ENCODE measurements around the gene BCAT1. TPM values are rescaled to one million over a fixed set of nuclear protein-coding genes. Genes with fewer than 3 reads are reported as not detected.

BCAT1 gene
- total and polyA plus RNA-seq, 2 of the 8 experiments (the other 6 are each of a cell fraction or from before 2014, with no cell fraction given), result 19.7 to 263 TPM

DNA sequence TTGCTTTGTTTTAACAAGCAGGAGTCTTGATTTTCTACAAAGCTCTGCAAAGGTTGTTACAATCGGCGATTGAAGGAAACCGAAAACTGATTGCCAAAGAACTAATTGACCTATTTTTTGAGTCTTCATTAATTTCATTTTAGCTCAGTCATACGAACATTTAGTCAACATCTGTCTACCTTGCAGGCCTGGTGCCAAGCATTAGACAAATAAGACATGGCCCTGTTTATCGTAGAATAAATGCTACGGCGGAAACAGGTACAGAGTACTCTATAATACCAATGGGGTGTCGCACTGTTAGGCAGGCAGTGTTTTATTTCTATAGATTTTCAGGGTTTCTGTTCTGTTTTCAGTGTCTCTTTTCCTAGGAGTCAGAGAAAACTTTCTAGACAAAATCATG lies 171.5 kb downstream of the BCAT1 start (continued):
- TF ChIP-seq, protein P1, sequence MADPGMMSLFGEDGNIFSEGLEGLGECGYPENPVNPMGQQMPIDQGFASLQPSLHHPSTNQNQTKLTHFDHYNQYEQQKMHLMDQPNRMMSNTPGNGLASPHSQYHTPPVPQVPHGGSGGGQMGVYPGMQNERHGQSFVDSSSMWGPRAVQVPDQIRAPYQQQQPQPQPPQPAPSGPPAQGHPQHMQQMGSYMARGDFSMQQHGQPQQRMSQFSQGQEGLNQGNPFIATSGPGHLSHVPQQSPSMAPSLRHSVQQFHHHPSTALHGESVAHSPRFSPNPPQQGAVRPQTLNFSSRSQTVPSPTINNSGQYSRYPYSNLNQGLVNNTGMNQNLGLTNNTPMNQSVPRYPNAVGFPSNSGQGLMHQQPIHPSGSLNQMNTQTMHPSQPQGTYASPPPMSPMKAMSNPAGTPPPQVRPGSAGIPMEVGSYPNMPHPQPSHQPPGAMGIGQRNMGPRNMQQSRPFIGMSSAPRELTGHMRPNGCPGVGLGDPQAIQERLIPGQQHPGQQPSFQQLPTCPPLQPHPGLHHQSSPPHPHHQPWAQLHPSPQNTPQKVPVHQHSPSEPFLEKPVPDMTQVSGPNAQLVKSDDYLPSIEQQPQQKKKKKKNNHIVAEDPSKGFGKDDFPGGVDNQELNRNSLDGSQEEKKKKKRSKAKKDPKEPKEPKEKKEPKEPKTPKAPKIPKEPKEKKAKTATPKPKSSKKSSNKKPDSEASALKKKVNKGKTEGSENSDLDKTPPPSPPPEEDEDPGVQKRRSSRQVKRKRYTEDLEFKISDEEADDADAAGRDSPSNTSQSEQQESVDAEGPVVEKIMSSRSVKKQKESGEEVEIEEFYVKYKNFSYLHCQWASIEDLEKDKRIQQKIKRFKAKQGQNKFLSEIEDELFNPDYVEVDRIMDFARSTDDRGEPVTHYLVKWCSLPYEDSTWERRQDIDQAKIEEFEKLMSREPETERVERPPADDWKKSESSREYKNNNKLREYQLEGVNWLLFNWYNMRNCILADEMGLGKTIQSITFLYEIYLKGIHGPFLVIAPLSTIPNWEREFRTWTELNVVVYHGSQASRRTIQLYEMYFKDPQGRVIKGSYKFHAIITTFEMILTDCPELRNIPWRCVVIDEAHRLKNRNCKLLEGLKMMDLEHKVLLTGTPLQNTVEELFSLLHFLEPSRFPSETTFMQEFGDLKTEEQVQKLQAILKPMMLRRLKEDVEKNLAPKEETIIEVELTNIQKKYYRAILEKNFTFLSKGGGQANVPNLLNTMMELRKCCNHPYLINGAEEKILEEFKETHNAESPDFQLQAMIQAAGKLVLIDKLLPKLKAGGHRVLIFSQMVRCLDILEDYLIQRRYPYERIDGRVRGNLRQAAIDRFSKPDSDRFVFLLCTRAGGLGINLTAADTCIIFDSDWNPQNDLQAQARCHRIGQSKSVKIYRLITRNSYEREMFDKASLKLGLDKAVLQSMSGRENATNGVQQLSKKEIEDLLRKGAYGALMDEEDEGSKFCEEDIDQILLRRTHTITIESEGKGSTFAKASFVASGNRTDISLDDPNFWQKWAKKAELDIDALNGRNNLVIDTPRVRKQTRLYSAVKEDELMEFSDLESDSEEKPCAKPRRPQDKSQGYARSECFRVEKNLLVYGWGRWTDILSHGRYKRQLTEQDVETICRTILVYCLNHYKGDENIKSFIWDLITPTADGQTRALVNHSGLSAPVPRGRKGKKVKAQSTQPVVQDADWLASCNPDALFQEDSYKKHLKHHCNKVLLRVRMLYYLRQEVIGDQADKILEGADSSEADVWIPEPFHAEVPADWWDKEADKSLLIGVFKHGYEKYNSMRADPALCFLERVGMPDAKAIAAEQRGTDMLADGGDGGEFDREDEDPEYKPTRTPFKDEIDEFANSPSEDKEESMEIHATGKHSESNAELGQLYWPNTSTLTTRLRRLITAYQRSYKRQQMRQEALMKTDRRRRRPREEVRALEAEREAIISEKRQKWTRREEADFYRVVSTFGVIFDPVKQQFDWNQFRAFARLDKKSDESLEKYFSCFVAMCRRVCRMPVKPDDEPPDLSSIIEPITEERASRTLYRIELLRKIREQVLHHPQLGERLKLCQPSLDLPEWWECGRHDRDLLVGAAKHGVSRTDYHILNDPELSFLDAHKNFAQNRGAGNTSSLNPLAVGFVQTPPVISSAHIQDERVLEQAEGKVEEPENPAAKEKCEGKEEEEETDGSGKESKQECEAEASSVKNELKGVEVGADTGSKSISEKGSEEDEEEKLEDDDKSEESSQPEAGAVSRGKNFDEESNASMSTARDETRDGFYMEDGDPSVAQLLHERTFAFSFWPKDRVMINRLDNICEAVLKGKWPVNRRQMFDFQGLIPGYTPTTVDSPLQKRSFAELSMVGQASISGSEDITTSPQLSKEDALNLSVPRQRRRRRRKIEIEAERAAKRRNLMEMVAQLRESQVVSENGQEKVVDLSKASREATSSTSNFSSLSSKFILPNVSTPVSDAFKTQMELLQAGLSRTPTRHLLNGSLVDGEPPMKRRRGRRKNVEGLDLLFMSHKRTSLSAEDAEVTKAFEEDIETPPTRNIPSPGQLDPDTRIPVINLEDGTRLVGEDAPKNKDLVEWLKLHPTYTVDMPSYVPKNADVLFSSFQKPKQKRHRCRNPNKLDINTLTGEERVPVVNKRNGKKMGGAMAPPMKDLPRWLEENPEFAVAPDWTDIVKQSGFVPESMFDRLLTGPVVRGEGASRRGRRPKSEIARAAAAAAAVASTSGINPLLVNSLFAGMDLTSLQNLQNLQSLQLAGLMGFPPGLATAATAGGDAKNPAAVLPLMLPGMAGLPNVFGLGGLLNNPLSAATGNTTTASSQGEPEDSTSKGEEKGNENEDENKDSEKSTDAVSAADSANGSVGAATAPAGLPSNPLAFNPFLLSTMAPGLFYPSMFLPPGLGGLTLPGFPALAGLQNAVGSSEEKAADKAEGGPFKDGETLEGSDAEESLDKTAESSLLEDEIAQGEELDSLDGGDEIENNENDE (IDR thresholded peaks at IDR 0.05; ENCODE audit: insufficient replicate concordance, low read length), result no peak
- TF ChIP-seq CREB1 (IDR thresholded peaks at IDR 0.05) (no peak), CHD2 (IDR thresholded peaks at IDR 0.05; ENCODE audit: low read length) (no peak), NRF1 (IDR thresholded peaks at IDR 0.05; ENCODE audit: low read depth, low read length) (no peak), TCF12 (IDR thresholded peaks at IDR 0.05; ENCODE audit: low read depth, low read length) (no peak), POLR2A (IDR thresholded peaks at IDR 0.05; ENCODE audit: control extremely low read depth in 1 of 2, low read depth in 2 of 2, low read length in 2 of 2) (no peak)
- TF ChIP-seq, protein P2, sequence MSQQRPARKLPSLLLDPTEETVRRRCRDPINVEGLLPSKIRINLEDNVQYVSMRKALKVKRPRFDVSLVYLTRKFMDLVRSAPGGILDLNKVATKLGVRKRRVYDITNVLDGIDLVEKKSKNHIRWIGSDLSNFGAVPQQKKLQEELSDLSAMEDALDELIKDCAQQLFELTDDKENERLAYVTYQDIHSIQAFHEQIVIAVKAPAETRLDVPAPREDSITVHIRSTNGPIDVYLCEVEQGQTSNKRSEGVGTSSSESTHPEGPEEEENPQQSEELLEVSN (IDR thresholded peaks at IDR 0.05), result no peak

All from H1 (cell line).